K562 (cell line): ENCODE results near the gene TCFL5. TPM values are rescaled to one million over a fixed set of nuclear protein-coding genes. Genes with fewer than 3 reads are reported as not detected.
"Not testable (repeated sequence)": the region's sequence is repeated elsewhere in the genome, so short reads cannot be mapped to it uniquely, and the experiment has no call there.

ENCODE experiments used
- ATAC-seq: fragments of 200-7000 bp; cut with Tn5 transposase; 3 replicates; pipeline ENCODE4 v1.9.1; 2020; ENCODE audit warnings: moderate library complexity
- BruUV-seq: library from RNA; stranded (reverse); fragments of 400-500 nt; replicated peaks from 2 replicates; lab custom pipeline; 2021; lab: Mats Ljungman, UMichigan
- CTCF ChIA-PET: fragments of 300-600 bp; formaldehyde crosslinking; extraction: SDS; loops from one replicate; lab custom pipeline; 2021; ENCODE audit warnings: low intra/inter-chr PET ratio; lab: Yijun Ruan, JAX
- POLR2A ChIA-PET: fragments of 300-600, 350-650 bp; sonication (Branson Sonifier 250); formaldehyde crosslinking; extraction: SDS; loops from one replicate; lab custom pipeline; 2021; ENCODE audit warnings: antibody characterized with exemption, inconsistent platforms; lab: Yijun Ruan, JAX
- DNase-seq, 4 experiments: peaks; one replicate each; pipeline versions ENCODE4 v3.0.0 to v3.0.0-alpha.2; 2011 to 2018; ENCODE audit warnings: low spot score in 3 of 4, mixed read lengths in 3 of 4; ENCODE audit errors: extremely low read depth in 1 of 4
- FAIRE-seq: peaks from 2 replicates; lab custom pipeline; 2011; peaks lifted over from hg19 to GRCh38; lab: Jason Lieb, UNC
- H2AFZ ChIP-seq: 2 replicates; pipeline ENCODE4 v1.6.0; 2011; ENCODE audit warnings: low read depth, low read length, control low read depth, inconsistent platforms
- H3K27ac ChIP-seq: fragments of 200-600 bp; 3 replicates; pipeline ENCODE4 v1.8.0; 2011; ENCODE audit warnings: low read depth, mild to moderate bottlenecking, control low read depth, inconsistent platforms, low read length, moderate library complexity, mixed read lengths; ENCODE audit errors: extremely low read depth
- H3K27me3 ChIP-seq, 2 experiments: fragments of 300-600 bp in 1 of 2; 2 replicates in 1 of 2; 3 replicates in 1 of 2; pipeline versions ENCODE4 v1.6.0 to v1.8.0; 2011; ENCODE audit warnings: inconsistent platforms in 2 of 2, low read length in 2 of 2, mild to moderate bottlenecking in 1 of 2, mixed read lengths in 1 of 2, moderate library complexity in 1 of 2; ENCODE audit not compliant: control insufficient read depth in 2 of 2, insufficient read depth in 2 of 2
- H3K36me3 ChIP-seq: fragments of 300-600 bp; 3 replicates; pipeline ENCODE4 v1.8.0; 2011; ENCODE audit warnings: mild to moderate bottlenecking, low read length, inconsistent platforms; ENCODE audit not compliant: control insufficient read depth, insufficient read depth
- H3K4me1 ChIP-seq, 2 experiments: fragments of 200-600 bp in 1 of 2; replicated peaks in 1 of 2; 2 replicates in 1 of 2; 3 replicates in 1 of 2; pipeline versions ENCODE4 v1.5.1 to v1.8.0; 2011; ENCODE audit warnings: inconsistent platforms in 2 of 2, low read length in 2 of 2, mild to moderate bottlenecking in 1 of 2, mixed read lengths in 1 of 2, moderate library complexity in 1 of 2; ENCODE audit not compliant: control insufficient read depth in 2 of 2, insufficient read depth in 2 of 2
- H3K4me2 ChIP-seq: 2 replicates; pipeline ENCODE4 v1.6.1; 2011; ENCODE audit warnings: low read length, control low read depth, inconsistent platforms, mixed read lengths; ENCODE audit not compliant: insufficient read depth
- H3K4me3 ChIP-seq: fragments of 200-600 bp; sonication (generic), shearing (Covaris generic); 2 replicates; pipeline ENCODE4 v1.5.1; 2016; ENCODE audit warnings: control low read depth, inconsistent platforms
- H3K79me2 ChIP-seq: fragments of 200-600 bp; 3 replicates; pipeline ENCODE4 v1.8.0; 2011; ENCODE audit warnings: low read length, inconsistent platforms; ENCODE audit not compliant: control insufficient read depth, insufficient read depth
- H3K9ac ChIP-seq, 2 experiments: 2 replicates each; pipeline versions ENCODE4 v1.6.0 to v1.6.1; 2011; ENCODE audit warnings: low read depth in 2 of 2, low read length in 2 of 2, control low read depth in 1 of 2, inconsistent platforms in 1 of 2, mild to moderate bottlenecking in 1 of 2, mixed read lengths in 1 of 2; ENCODE audit not compliant: insufficient read depth in 1 of 2
- H3K9me1 ChIP-seq: one replicate; pipeline ENCODE4 v1.6.0; 2011; ENCODE audit warnings: inconsistent platforms, mild to moderate bottlenecking, low read length, moderate library complexity; ENCODE audit not compliant: control insufficient read depth, insufficient read depth
- H3K9me3 ChIP-seq: replicated peaks from 2 replicates; pipeline ENCODE4 v1.5.1; 2011; ENCODE audit warnings: low read depth, low read length, inconsistent platforms; ENCODE audit not compliant: control insufficient read depth, insufficient read depth
- H4K20me1 ChIP-seq: replicated peaks from 2 replicates; pipeline ENCODE4 v1.6.1; 2011; ENCODE audit warnings: low read length, inconsistent platforms, mixed read lengths; ENCODE audit not compliant: control insufficient read depth, insufficient read depth
- CTCFL ChIP-seq: IDR thresholded peaks from 2 replicates; pipeline ENCODE4 v1.6.1; 2011; ENCODE audit warnings: borderline replicate concordance, low read depth, mild to moderate bottlenecking, moderate library complexity, low read length; ENCODE audit not compliant: insufficient read depth, poor library complexity, severe bottlenecking
- CXXC5 ChIP-seq: fragments of 250-450 bp; sonication (Bioruptor Pico); IDR thresholded peaks from 2 replicates; pipeline ENCODE4 v1.8.0; 2022; ENCODE audit warnings: inconsistent platforms, mild to moderate bottlenecking, moderate library complexity
- GTF2F1 ChIP-seq: IDR thresholded peaks from 2 replicates; pipeline ENCODE4 v1.6.1; 2011; ENCODE audit warnings: low read depth, low read length, improper control_type of control experiment
- KLF1 ChIP-seq: fragments of 450-650 bp; IDR thresholded peaks from 2 replicates; pipeline ENCODE4 v1.6.1; 2016; ENCODE audit warnings: missing genetic modification characterization, missing compliant biosample characterization
- RAD21 ChIP-seq, 2 experiments: fragments of 250-450 bp in 1 of 2; fragments of 450-650 bp in 1 of 2; sonication (Bioruptor Pico) in 1 of 2; formaldehyde crosslinking in 1 of 2; IDR thresholded peaks in 1 of 2; conservative IDR thresholded peaks in 1 of 2; 2 replicates each; pipeline versions ENCODE4 v1.4.0 to v1.8.0; 2020 to 2022; ENCODE audit warnings: mild to moderate bottlenecking in 2 of 2, moderate library complexity in 1 of 2
- TFAP4 ChIP-seq: sonication (generic); formaldehyde crosslinking; IDR thresholded peaks from 2 replicates; pipeline ENCODE4 v1.8.0; 2022; ENCODE audit warnings: missing genetic modification reagents, mild to moderate bottlenecking, moderate library complexity, borderline replicate concordance
- U2AF1 ChIP-seq: fragments of 200-400 bp; formaldehyde crosslinking; optimal IDR thresholded peaks from 2 replicates; pipeline ENCODE3; 2017; ENCODE audit warnings: mild to moderate bottlenecking, low read depth, low read length, moderate library complexity
- ZBTB1 ChIP-seq: sonication (generic); formaldehyde crosslinking; IDR thresholded peaks from 2 replicates; pipeline ENCODE4 v1.8.1; 2023; ENCODE audit warnings: missing genetic modification reagents, low read depth, mild to moderate bottlenecking, borderline replicate concordance
- ZNF263 ChIP-seq: sonication (generic); formaldehyde crosslinking; IDR thresholded peaks from 2 replicates; pipeline ENCODE4 v1.8.0; 2022; ENCODE audit warnings: mild to moderate bottlenecking, missing genetic modification reagents, borderline replicate concordance
- ZNF354B ChIP-seq: fragments of 250-450 bp; sonication (Bioruptor Pico); IDR thresholded peaks from 2 replicates; pipeline ENCODE4 v1.4.0; 2020
- ZNF395 ChIP-seq: fragments of 200-800 bp; sonication (Bioruptor generic); IDR thresholded peaks from 2 replicates; pipeline ENCODE4 v1.6.1; 2017; ENCODE audit warnings: missing genetic modification characterization, missing compliant biosample characterization
- ZNF408 ChIP-seq: fragments of 250-450 bp; sonication (Bioruptor Pico); IDR thresholded peaks from 2 replicates; pipeline ENCODE4 v1.4.0; 2020; ENCODE audit warnings: low read depth, mild to moderate bottlenecking, moderate library complexity
- ZNF740 ChIP-seq, 3 experiments: fragments of 200-800 bp in 1 of 3; sonication (Bioruptor generic) in 1 of 3; sonication (generic) in 1 of 3; formaldehyde crosslinking in 1 of 3; IDR thresholded peaks; 2 replicates each; pipeline versions ENCODE4 v1.6.1 to v1.8.0; 2016 to 2022; ENCODE audit warnings: mild to moderate bottlenecking in 2 of 3, missing compliant biosample characterization in 2 of 3, missing genetic modification characterization in 2 of 3, missing genetic modification reagents in 1 of 3
- WGBS: fragments of 100-300 bp; shearing (Covaris generic); methylation state at CpG from one replicate; pipeline ENCODE4 v1.1.6; 2016; ENCODE audit warnings: low coverage, mixed read lengths; ENCODE audit not compliant: insufficient coverage; ENCODE audit errors: missing lambda C conversion rate; 5-methylcytosine and 5-hydroxymethylcytosine counted together
- in situ Hi-C: fragments of 300-500 bp; cut with MboI; formaldehyde crosslinking; loops from 4 replicates; pipeline ENCODE4 v1.15.0; 2018; ENCODE audit warnings: inconsistent platforms, mixed read lengths
- intact Hi-C: fragments of 100-400 bp; cut with micrococcal nuclease; formaldehyde crosslinking; loops from 2 replicates; pipeline ENCODE4 v1.14.2; 2022
- polyA plus RNA-seq, 8 experiments: library from polyadenylated mRNA; depleted of rRNA in 4 of 8; stranded (reverse) in 5 of 8; unstranded in 3 of 8; fragments of >200 nt; fragmentation: Nextera tagmentation in 2 of 8; fragmentation: Illumina TruSeq in 1 of 8; extraction: Ambion mirVana in 2 of 8; extraction: Trizol in 1 of 8; gene quantifications; 2 replicates each; pipeline versions ENCODE4 v1.2.1 to v1.2.3, GENCODE V29; 2011 to 2014; ENCODE audit warnings: inconsistent platforms in 1 of 8, missing spikeins in 1 of 8
- total RNA-seq, 7 experiments: library from RNA; depleted of rRNA in 6 of 7; stranded (reverse); fragments of >200 nt in 6 of 7; fragmentation: Illumina TruSeq in 2 of 7; extraction: Trizol in 2 of 7; gene quantifications; 2 replicates each; pipeline versions ENCODE4 v1.2.1 to v1.2.3, GENCODE V29; 2011 to 2021; ENCODE audit warnings: low replicate concordance in 1 of 7

The TCFL5 gene
- total and polyA plus RNA-seq, 9 of the 15 experiments (the other 6 are each of a cell fraction or from before 2014, with no cell fraction given), result 1.00 to 12.6 (median 9.1) TPM

- TF ChIP-seq GTF2F1 (no peak), ZNF354B (no peak), U2AF1 (no peak), ZNF408 (CRISPR knock-in tag) (no peak), KLF1 (tag) (no peak), ZNF740 (CRISPR knock-in tag; IDR thresholded peaks at IDR 0.05) (no peak), ZNF740 (tag; IDR thresholded peaks at IDR 0.05) (peak in 1 of 2 experiments; percentile 83; a peak in 1 of 4 replicates)
Observed at GRCh38 chr20:62874964-62875344, 13.3 kb upstream of the TCFL5 start (continued).

GRCh38 chr20:62873681-62874031 lies 12.0 kb upstream of the TCFL5 start:
- H3K9me3 ChIP-seq, BruUV-seq, H3K27me3 ChIP-seq, H3K36me3 ChIP-seq, H4K20me1 ChIP-seq, H3K79me2 ChIP-seq, in situ Hi-C loops, H3K9me1 ChIP-seq, H3K9ac ChIP-seq, ATAC-seq: not testable (repeated sequence)
- peaks cover 24 to 45% of the 10 kb centered on the region in 2 experiments for H3K4me1 ChIP-seq
- ChIA-PET CTCF (interaction anchor here (0.7 kb wide), 1 partner anchor 135 kb away, joined by 3 read pairs; no protein-coding TSS in a partner anchor), POLR2A (interaction anchor here (1.1 to 2.8 kb wide), 3 partner anchors 12 to 64 kb away, joined by 3 to 11 read pairs (median 10); partner anchors contain the start of genes GID8 and TCFL5)
- peak overlapping the region; percentile 78; the same call in 1 of the 2 replicates for H2AFZ ChIP-seq
- under 1% methylated on average over 14 of the region's 15 CpGs for WGBS
- peak overlapping the region; percentile 60; the same call in 1 of the 2 replicates for H3K4me2 ChIP-seq
- FAIRE-seq (peak; percentile 82), DNase-seq (peak in 1 of 4 experiments; percentile 86)
- H3K4me3 ChIP-seq, result peak overlapping the region; percentile 12; the same call in 1 of the 2 replicates
- H3K27ac ChIP-seq, result peak overlapping the region; percentile 98
- intact Hi-C loops, result loop anchor here (1.0 to 10.0 kb wide), 2 partner anchors 11 to 49 kb away; no protein-coding TSS in a partner anchor
- TF ChIP-seq RAD21 (CRISPR knock-in tag; conservative IDR thresholded peaks at IDR 0.05 in 1 of 2, IDR thresholded peaks at IDR 0.05 in 1 of 2) (peak; percentile 45 to 74), TFAP4 (CRISPR knock-in tag) (peak; percentile 60), CXXC5 (peak; percentile 80), ZNF263 (CRISPR knock-in tag) (peak; percentile 22; the same call in 1 of the 2 replicates), CTCFL (peak; percentile 45), ZNF395 (CRISPR knock-in tag) (0 out of 2 replicates have a peak, but pooled peaks have one; percentile 26), ZBTB1 (CRISPR knock-in tag) (peak; percentile 69; the same call in 1 of the 2 replicates)
